Endothelial cell of umbilical vein (primary cell): Measurements from ENCODE around the gene SC5D. TPM values are rescaled to one million over a fixed set of nuclear protein-coding genes. Genes with fewer than 3 reads are reported as not detected.

Experiments
- BruUV-seq: library from RNA; stranded (reverse); fragments of 400-500 nt; replicated peaks from 2 replicates; lab custom pipeline; 2021; lab: Mats Ljungman, UMichigan
- CTCF ChIA-PET: fragments of 300-600, 350-600 bp; sonication (Branson Sonifier 250); formaldehyde crosslinking; loops from one replicate; lab custom pipeline; 2021; ENCODE audit warnings: antibody characterized with exemption, inconsistent platforms; lab: Charles Lee
- POLR2A ChIA-PET: fragments of 300-600, 350-600 bp; sonication (Branson Sonifier 250); formaldehyde crosslinking; loops from one replicate; lab custom pipeline; 2021; ENCODE audit warnings: antibody characterized with exemption, inconsistent platforms; lab: Charles Lee
- DNase-seq: peaks from one replicate; pipeline ENCODE4 v3.0.0-alpha.2; 2011; ENCODE audit warnings: low read depth, low spot score
- FAIRE-seq: peaks from 2 replicates; lab custom pipeline; 2011; peaks lifted over from hg19 to GRCh38; lab: Jason Lieb, UNC
- H2AFZ ChIP-seq: 2 replicates; pipeline ENCODE4 v1.6.0; 2012; ENCODE audit warnings: low read depth, low read length, control low read depth, inconsistent platforms
- H3K27ac ChIP-seq: 2 replicates; pipeline ENCODE4 v1.5.1; 2011; ENCODE audit warnings: low read depth, mild to moderate bottlenecking, control low read depth, low read length, moderate library complexity; ENCODE audit not compliant: insufficient read depth
- H3K27me3 ChIP-seq, 2 experiments: 2 replicates each; pipeline versions ENCODE4 v1.6.0 to v1.6.1; 2011; ENCODE audit warnings: low read length in 2 of 2, mixed read lengths in 1 of 2; ENCODE audit not compliant: control insufficient read depth in 2 of 2, insufficient read depth in 2 of 2
- H3K36me3 ChIP-seq, 2 experiments: 2 replicates in 1 of 2; 3 replicates in 1 of 2; pipeline ENCODE4 v1.5.1; 2011; ENCODE audit warnings: low read length in 2 of 2, mild to moderate bottlenecking in 1 of 2, moderate library complexity in 1 of 2; ENCODE audit not compliant: control insufficient read depth in 2 of 2, insufficient read depth in 2 of 2; ENCODE audit errors: extremely low read depth in 1 of 2
- H3K4me1 ChIP-seq: 3 replicates; pipeline ENCODE4 v1.5.1; 2011; ENCODE audit warnings: mild to moderate bottlenecking, low read length; ENCODE audit not compliant: control insufficient read depth, insufficient read depth; ENCODE audit errors: extremely low read depth
- H3K4me2 ChIP-seq: 2 replicates; pipeline ENCODE4 v1.6.1; 2011; ENCODE audit warnings: low read length, control low read depth, mixed read lengths; ENCODE audit not compliant: insufficient read depth
- H3K4me3 ChIP-seq, 3 experiments: fragments of 200-600 bp in 1 of 3; sonication (generic), shearing (Covaris generic) in 1 of 3; replicated peaks in 1 of 3; 2 replicates each; pipeline ENCODE4 v1.5.1; 2011 to 2016; ENCODE audit warnings: control low read depth in 3 of 3, low read length in 3 of 3, mild to moderate bottlenecking in 2 of 3, inconsistent platforms in 1 of 3, low read depth in 1 of 3, moderate library complexity in 1 of 3; ENCODE audit not compliant: insufficient read depth in 1 of 3
- H3K79me2 ChIP-seq: 2 replicates; pipeline ENCODE4 v1.6.0; 2012; ENCODE audit warnings: low read length, inconsistent platforms; ENCODE audit not compliant: control insufficient read depth, insufficient read depth
- H3K9ac ChIP-seq: replicated peaks from 2 replicates; pipeline ENCODE3; 2011; ENCODE audit warnings: low read length, control low read depth; ENCODE audit not compliant: insufficient read depth; ENCODE audit errors: extremely low read depth
- H3K9me1 ChIP-seq: replicated peaks from 3 replicates; pipeline ENCODE4 v1.6.0; 2011; ENCODE audit warnings: mild to moderate bottlenecking, low read length; ENCODE audit not compliant: control insufficient read depth, insufficient read depth; ENCODE audit errors: extremely low read depth
- H3K9me3 ChIP-seq: replicated peaks from 2 replicates; pipeline ENCODE4 v1.5.1; 2012; ENCODE audit warnings: low read length, inconsistent platforms; ENCODE audit not compliant: control insufficient read depth, insufficient read depth
- H4K20me1 ChIP-seq: replicated peaks from 2 replicates; pipeline ENCODE3; 2011; ENCODE audit warnings: mild to moderate bottlenecking, low read length; ENCODE audit not compliant: control insufficient read depth, insufficient read depth; ENCODE audit errors: extremely low read depth
- EZH2 ChIP-seq: IDR thresholded peaks from 2 replicates; pipeline ENCODE4 v1.6.1; 2012; ENCODE audit warnings: borderline replicate concordance, low read depth, mild to moderate bottlenecking, moderate library complexity, low read length, inconsistent platforms; ENCODE audit not compliant: severe bottlenecking
- FOS ChIP-seq: IDR thresholded peaks from 2 replicates; pipeline ENCODE4 v1.6.1; 2011; ENCODE audit warnings: mild to moderate bottlenecking, low read length, moderate library complexity, borderline replicate concordance; ENCODE audit not compliant: insufficient read depth
- GATA2 ChIP-seq: IDR thresholded peaks from 2 replicates; pipeline ENCODE4 v1.7.0; 2011; ENCODE audit warnings: low read depth, mild to moderate bottlenecking, moderate library complexity, mixed read lengths, low read length; ENCODE audit not compliant: insufficient read length, insufficient read depth
- JUN ChIP-seq: IDR thresholded peaks from 2 replicates; pipeline ENCODE4 v1.6.1; 2011; ENCODE audit warnings: borderline replicate concordance, low read depth; ENCODE audit not compliant: insufficient read length, insufficient read depth
- MYC ChIP-seq: IDR thresholded peaks from one replicate; pipeline ENCODE4 v1.6.1; 2011; ENCODE audit warnings: mild to moderate bottlenecking, low read depth, low read length
- POLR2A ChIP-seq: IDR thresholded peaks from 2 replicates; pipeline ENCODE4 v1.6.1; 2012; ENCODE audit warnings: low read depth, mild to moderate bottlenecking, control low read depth, low read length
- POLR2AphosphoS5 ChIP-seq: IDR thresholded peaks from 2 replicates; pipeline ENCODE4 v1.6.1; 2012; ENCODE audit warnings: low read depth, mild to moderate bottlenecking, control low read depth, low read length, moderate library complexity; ENCODE audit not compliant: insufficient read depth
- dilution Hi-C: fragments of 300-500 bp; cut with MboI; formaldehyde crosslinking; loops from one replicate; pipeline ENCODE4 v1.15.0; 2019; ENCODE audit warnings: low sequenced_read_pairs; ENCODE audit not compliant: extremely low pct_ligation_motif_present
- intact Hi-C: fragments of 100-400 bp; cut with micrococcal nuclease; formaldehyde crosslinking; loops from one replicate; pipeline ENCODE4 v1.10.0; 2022
- polyA plus RNA-seq, 4 experiments: library from polyadenylated mRNA; depleted of rRNA in 3 of 4; stranded (reverse) in 3 of 4; unstranded in 1 of 4; fragments of >200 nt; gene quantifications; 2 replicates each; pipeline versions ENCODE4 v1.2.1 to v1.2.3, GENCODE V29; 2011 to 2012; ENCODE audit warnings: missing spikeins in 1 of 4
- total RNA-seq: library from RNA; stranded (reverse); gene quantifications from 2 replicates; pipeline ENCODE4 v1.2.3, GENCODE V29; 2021
- TF ChIP-seq, protein P1 (sequence below): IDR thresholded peaks from 2 replicates; pipeline ENCODE4 v1.6.1; 2011; ENCODE audit not compliant: insufficient read depth, insufficient read length
- TF ChIP-seq, protein P2 (sequence below), 2 donors: IDR thresholded peaks; 1 replicate in 1 of 2; 2 replicates in 1 of 2; pipeline ENCODE4 v1.5.1; 2011; ENCODE audit warnings: low read length in 2 of 2, mild to moderate bottlenecking in 2 of 2, moderate library complexity in 2 of 2, control low read depth in 1 of 2, inconsistent platforms in 1 of 2, low read depth in 1 of 2; ENCODE audit not compliant: insufficient read depth in 1 of 2; ENCODE audit errors: extremely low read depth in 1 of 2

The SC5D gene
- total and polyA plus RNA-seq, 2 donors (not counting 3 experiments of a cell fraction or from before 2014, with no cell fraction given): 37.1 to 40.0 TPM

DNA sequence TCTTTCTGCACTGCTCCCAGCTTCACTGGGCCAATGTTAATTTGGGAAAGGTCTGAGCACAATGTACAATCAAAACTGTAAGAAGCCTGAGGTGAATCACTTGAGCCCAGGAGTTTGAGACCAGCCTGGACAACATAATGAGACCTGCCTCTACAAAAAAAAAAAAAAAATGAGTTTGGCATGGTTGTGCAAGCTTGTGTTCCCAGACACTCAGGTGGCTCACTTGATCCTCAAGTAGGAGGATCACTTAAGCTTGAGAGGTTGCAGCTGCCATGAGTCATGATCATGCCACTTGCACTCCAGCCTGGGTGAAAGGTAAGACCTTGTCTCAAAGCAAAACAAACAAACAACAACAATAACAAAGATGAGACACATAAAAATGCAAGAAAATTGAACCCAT lies 38.6 kb upstream of the SC5D start:
- BruUV-seq: no TSS peak
- Histone ChIP-seq H3K9me1 (no peaks in the 10 kb centered on the region), H3K9me3 (no peaks in the 10 kb centered on the region), H3K4me1 (no peaks in the 10 kb centered on the region), H4K20me1 (no peaks in the 10 kb centered on the region), H3K27me3 (peaks cover 0 to 2% of the 10 kb centered on the region in 2 experiments), H3K36me3 (no peaks in the 10 kb centered on the region), H3K4me2 (no peak overlapping the region), H3K79me2 (no peaks in the 10 kb centered on the region), H3K4me3 (no peak overlapping the region), H2AFZ (no peak overlapping the region), H3K9ac (no peak overlapping the region), H3K27ac (no peak overlapping the region)
- CTCF ChIA-PET: interaction anchor here (1.4 to 1.9 kb wide), 2 partner anchors 59 to 337 kb away, joined by 6 to 8 read pairs; no protein-coding TSS in a partner anchor
- no peak for DNase-seq
- FAIRE-seq: no peak
- TF ChIP-seq, protein P1, sequence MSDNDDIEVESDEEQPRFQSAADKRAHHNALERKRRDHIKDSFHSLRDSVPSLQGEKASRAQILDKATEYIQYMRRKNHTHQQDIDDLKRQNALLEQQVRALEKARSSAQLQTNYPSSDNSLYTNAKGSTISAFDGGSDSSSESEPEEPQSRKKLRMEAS: no peak
- no peak for TF ChIP-seq POLR2A
- TF ChIP-seq FOS: no peak
- intact Hi-C loops (no loop called here), dilution Hi-C loops (no loop called here)
- POLR2A ChIA-PET: no interaction called here

DNA sequence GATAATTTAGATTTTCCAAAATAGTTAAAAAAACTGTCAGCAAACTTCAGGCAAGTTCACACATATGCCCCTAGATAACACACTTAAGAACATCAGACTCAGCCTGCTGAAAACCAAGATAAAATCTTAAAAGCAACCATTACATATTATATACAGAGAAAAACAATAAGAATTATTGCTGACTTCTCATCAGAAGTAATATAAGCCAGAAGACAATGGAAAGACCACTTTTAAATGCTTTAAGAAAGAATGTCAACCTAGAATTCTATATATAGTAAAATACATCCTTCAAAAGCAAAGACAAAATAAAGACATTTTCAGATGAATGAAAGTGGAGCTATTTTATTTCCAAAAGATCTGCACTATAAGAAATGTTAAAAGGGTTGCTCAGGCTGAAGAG lies 37.8 kb upstream of the SC5D start:
- Histone ChIP-seq H3K4me3 (no peak overlapping the region), H4K20me1 (no peaks in the 10 kb centered on the region), H3K4me2 (no peak overlapping the region), H3K36me3 (no peaks in the 10 kb centered on the region), H3K9me3 (no peaks in the 10 kb centered on the region), H3K27ac (no peak overlapping the region), H3K9ac (no peak overlapping the region), H3K4me1 (no peaks in the 10 kb centered on the region), H3K79me2 (no peaks in the 10 kb centered on the region), H3K9me1 (no peaks in the 10 kb centered on the region), H3K27me3 (peaks cover 0 to 2% of the 10 kb centered on the region in 2 experiments), H2AFZ (no peak overlapping the region)
- CTCF ChIA-PET: interaction anchor here (1.5 to 1.9 kb wide), 2 partner anchors 60 to 337 kb away, joined by 8 read pairs; no protein-coding TSS in a partner anchor
- TF ChIP-seq, protein P1: no peak
- TF ChIP-seq MYC (no peak), EZH2 (no peak), POLR2AphosphoS5 (no peak), POLR2A (no peak), JUN (no peak), GATA2 (no peak), FOS (no peak)
- TF ChIP-seq, protein P2, sequence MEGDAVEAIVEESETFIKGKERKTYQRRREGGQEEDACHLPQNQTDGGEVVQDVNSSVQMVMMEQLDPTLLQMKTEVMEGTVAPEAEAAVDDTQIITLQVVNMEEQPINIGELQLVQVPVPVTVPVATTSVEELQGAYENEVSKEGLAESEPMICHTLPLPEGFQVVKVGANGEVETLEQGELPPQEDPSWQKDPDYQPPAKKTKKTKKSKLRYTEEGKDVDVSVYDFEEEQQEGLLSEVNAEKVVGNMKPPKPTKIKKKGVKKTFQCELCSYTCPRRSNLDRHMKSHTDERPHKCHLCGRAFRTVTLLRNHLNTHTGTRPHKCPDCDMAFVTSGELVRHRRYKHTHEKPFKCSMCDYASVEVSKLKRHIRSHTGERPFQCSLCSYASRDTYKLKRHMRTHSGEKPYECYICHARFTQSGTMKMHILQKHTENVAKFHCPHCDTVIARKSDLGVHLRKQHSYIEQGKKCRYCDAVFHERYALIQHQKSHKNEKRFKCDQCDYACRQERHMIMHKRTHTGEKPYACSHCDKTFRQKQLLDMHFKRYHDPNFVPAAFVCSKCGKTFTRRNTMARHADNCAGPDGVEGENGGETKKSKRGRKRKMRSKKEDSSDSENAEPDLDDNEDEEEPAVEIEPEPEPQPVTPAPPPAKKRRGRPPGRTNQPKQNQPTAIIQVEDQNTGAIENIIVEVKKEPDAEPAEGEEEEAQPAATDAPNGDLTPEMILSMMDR (IDR thresholded peaks at IDR 0.05; ENCODE audit: extremely low read depth in 1 of 2, insufficient read depth in 1 of 2, low read depth in 1 of 2, low read length in 2 of 2): no peak
- dilution Hi-C loops: no loop called here
- DNase-seq (no peak), FAIRE-seq (no peak)
- POLR2A ChIA-PET: no interaction called here
- intact Hi-C loops: no loop called here
- BruUV-seq: no TSS peak
